GM15510 (cell line): ENCODE data around the gene SCAF11.

Source experiments
- POLR2A ChIP-seq: IDR thresholded peaks from 3 replicates; pipeline ENCODE4 v1.6.1; 2011; ENCODE audit warnings: borderline replicate concordance; ENCODE audit not compliant: insufficient read length; ENCODE audit errors: extremely low read depth

SCAF11 gene

GRCh38 chr12:45898094-45898493 lies 92.3 kb downstream of the SCAF11 start:
- no peak for TF ChIP-seq POLR2A

- no peak for TF ChIP-seq POLR2A
Measured at GRCh38 chr12:45895961-45896360, 94.4 kb downstream of the SCAF11 start.

GRCh38 chr12:45893240-45893639 lies 97.1 kb downstream of the SCAF11 start:
- no peak for TF ChIP-seq POLR2A

GRCh38 chr12:45890276-45890675 lies 100.1 kb downstream of the SCAF11 start:
- TF ChIP-seq POLR2A: no peak

- TF ChIP-seq POLR2A: no peak
Measured at GRCh38 chr12:45887544-45887943, 102.8 kb downstream of the SCAF11 start.

- no peak for TF ChIP-seq POLR2A
Measured at GRCh38 chr12:45886685-45887084, 103.7 kb downstream of the SCAF11 start.

GRCh38 chr12:45883187-45883586 lies 107.2 kb downstream of the SCAF11 start:
- TF ChIP-seq POLR2A: no peak

DNA sequence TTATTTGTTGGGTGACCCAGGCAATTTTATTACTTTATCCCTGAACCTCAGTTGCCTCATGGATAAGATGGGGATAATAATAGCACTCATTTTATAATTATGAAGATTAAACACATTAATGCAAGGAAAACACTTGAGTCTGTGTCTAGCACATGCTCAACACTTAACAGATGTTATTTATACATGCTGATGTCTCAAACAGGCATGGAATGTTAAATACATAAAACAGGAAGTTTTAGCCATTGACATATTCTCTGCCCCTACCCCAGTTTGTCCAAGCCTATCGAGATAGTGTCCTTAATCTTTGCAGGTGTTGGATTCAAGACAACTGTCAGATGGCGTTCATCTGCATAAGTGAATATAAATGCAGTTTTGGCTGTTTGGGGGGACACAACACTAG lies 109.8 kb downstream of the SCAF11 start:
- TF ChIP-seq POLR2A: no peak

DNA sequence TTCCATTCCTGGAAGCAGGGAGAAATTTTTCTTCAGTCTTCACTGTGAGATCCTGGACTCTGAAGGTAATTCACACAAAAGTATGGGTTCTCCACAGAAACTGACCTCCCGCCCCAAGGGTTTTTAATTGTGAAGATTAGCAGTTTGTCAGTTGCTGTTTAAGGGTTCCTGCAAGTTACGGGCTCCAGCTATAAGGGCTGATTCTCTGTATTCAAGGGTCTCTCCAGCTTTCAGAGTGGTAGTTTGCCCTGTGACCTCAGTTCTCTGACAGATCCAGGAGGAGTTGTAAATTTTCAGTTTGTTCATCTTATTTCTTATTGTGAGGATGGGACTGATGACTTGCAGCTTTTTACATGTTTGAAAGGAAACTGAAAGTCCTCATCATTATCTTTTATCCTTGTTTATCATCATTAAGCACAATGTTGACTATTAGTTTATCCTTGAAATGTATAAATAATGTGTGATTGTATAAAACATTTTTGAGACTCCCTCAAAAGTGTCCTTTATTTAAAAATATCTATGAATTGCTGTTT lies 110.9 kb downstream of the SCAF11 start:
- no peak for TF ChIP-seq POLR2A

- no peak for TF ChIP-seq POLR2A
Measured at GRCh38 chr12:45878630-45879255, 111.6 kb downstream of the SCAF11 start.

- no peak for TF ChIP-seq POLR2A
Measured at GRCh38 chr12:45877069-45877468, 113.3 kb downstream of the SCAF11 start.

DNA sequence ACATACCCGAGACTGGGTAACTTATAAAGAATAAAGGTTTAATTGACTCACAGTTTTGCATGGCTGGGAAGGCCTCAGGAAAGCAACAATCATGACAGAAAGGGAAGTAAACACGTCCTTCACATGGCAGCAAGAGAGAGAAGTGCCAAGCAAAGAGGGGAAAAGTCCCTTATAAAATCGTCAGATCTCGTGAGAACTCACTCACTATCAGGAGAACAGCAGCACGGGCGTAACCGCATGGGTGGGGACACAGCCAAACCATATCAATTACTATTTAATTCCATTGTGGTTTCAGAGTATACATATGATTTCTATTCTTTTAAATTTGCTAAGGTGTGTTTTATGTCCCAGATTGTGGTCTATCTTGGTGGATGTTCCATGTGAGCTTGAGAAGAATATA lies 117.9 kb downstream of the SCAF11 start:
- TF ChIP-seq POLR2A: no peak
